Measurements from ENCODE around the gene ACOX2.

Gene ACOX2

GRCh38 chr3:58526515-58526957 lies 10.5 kb downstream of the ACOX2 start:
- Histone ChIP-seq H3K4me1 (ENCODE audit: control insufficient read depth, insufficient read depth, low read length, poor library complexity, severe bottlenecking) (no peaks in the 10 kb centered on the region), H3K4me3 (ENCODE audit: insufficient read depth, low read depth, low read length, poor library complexity, severe bottlenecking) (no peak overlapping the region), H3K9me3 (ENCODE audit: control insufficient read depth, low read length) (no peaks in the 10 kb centered on the region), H3K27ac (ENCODE audit: insufficient read depth, low read length, poor library complexity, severe bottlenecking) (no peak overlapping the region), H3K27me3 (replicated peaks; ENCODE audit: control insufficient read depth, insufficient read depth, low read length, poor library complexity, severe bottlenecking) (no peaks in the 10 kb centered on the region), H3K36me3 (ENCODE audit: control insufficient read depth, insufficient read depth, low read length) (no peaks in the 10 kb centered on the region)
- no peak for DNase-seq

GRCh38 chr3:58524326-58524888 lies 12.6 kb downstream of the ACOX2 start:
- no peaks in the 10 kb centered on the region for H3K36me3 ChIP-seq (ENCODE audit: control insufficient read depth, insufficient read depth, low read length)
- DNase-seq = no peak
- H3K27me3 ChIP-seq (replicated peaks; ENCODE audit: control insufficient read depth, insufficient read depth, low read length, poor library complexity, severe bottlenecking) = no peaks in the 10 kb centered on the region
- H3K9me3 ChIP-seq (ENCODE audit: control insufficient read depth, low read length) = no peaks in the 10 kb centered on the region
- no peak overlapping the region for H3K4me3 ChIP-seq (ENCODE audit: insufficient read depth, low read depth, low read length, poor library complexity, severe bottlenecking)
- H3K27ac ChIP-seq (ENCODE audit: insufficient read depth, low read length, poor library complexity, severe bottlenecking) = no peak overlapping the region
- H3K4me1 ChIP-seq (ENCODE audit: control insufficient read depth, insufficient read depth, low read length, poor library complexity, severe bottlenecking) = no peaks in the 10 kb centered on the region

GRCh38 chr3:58522759-58523425 lies 14.1 kb downstream of the ACOX2 start:
- Histone ChIP-seq H3K36me3 (ENCODE audit: control insufficient read depth, insufficient read depth, low read length) (no peaks in the 10 kb centered on the region), H3K27ac (ENCODE audit: insufficient read depth, low read length, poor library complexity, severe bottlenecking) (no peak overlapping the region), H3K9me3 (ENCODE audit: control insufficient read depth, low read length) (no peaks in the 10 kb centered on the region), H3K4me3 (ENCODE audit: insufficient read depth, low read depth, low read length, poor library complexity, severe bottlenecking) (no peak overlapping the region), H3K27me3 (replicated peaks; ENCODE audit: control insufficient read depth, insufficient read depth, low read length, poor library complexity, severe bottlenecking) (no peaks in the 10 kb centered on the region), H3K4me1 (ENCODE audit: control insufficient read depth, insufficient read depth, low read length, poor library complexity, severe bottlenecking) (no peaks in the 10 kb centered on the region)
- DNase-seq = no peak

GRCh38 chr3:58521917-58522631 lies 14.9 kb downstream of the ACOX2 start:
- Histone ChIP-seq H3K4me1 (ENCODE audit: control insufficient read depth, insufficient read depth, low read length, poor library complexity, severe bottlenecking) (no peaks in the 10 kb centered on the region), H3K27ac (ENCODE audit: insufficient read depth, low read length, poor library complexity, severe bottlenecking) (no peak overlapping the region), H3K9me3 (ENCODE audit: control insufficient read depth, low read length) (no peaks in the 10 kb centered on the region), H3K36me3 (ENCODE audit: control insufficient read depth, insufficient read depth, low read length) (no peaks in the 10 kb centered on the region), H3K4me3 (ENCODE audit: insufficient read depth, low read depth, low read length, poor library complexity, severe bottlenecking) (no peak overlapping the region), H3K27me3 (replicated peaks; ENCODE audit: control insufficient read depth, insufficient read depth, low read length, poor library complexity, severe bottlenecking) (no peaks in the 10 kb centered on the region)
- no peak for DNase-seq

- Histone ChIP-seq H3K4me3 (ENCODE audit: insufficient read depth, low read depth, low read length, poor library complexity, severe bottlenecking) (no peak overlapping the region), H3K27me3 (replicated peaks; ENCODE audit: control insufficient read depth, insufficient read depth, low read length, poor library complexity, severe bottlenecking) (no peaks in the 10 kb centered on the region), H3K4me1 (ENCODE audit: control insufficient read depth, insufficient read depth, low read length, poor library complexity, severe bottlenecking) (no peaks in the 10 kb centered on the region), H3K9me3 (ENCODE audit: control insufficient read depth, low read length) (no peaks in the 10 kb centered on the region), H3K27ac (ENCODE audit: insufficient read depth, low read length, poor library complexity, severe bottlenecking) (no peak overlapping the region), H3K36me3 (ENCODE audit: control insufficient read depth, insufficient read depth, low read length) (no peaks in the 10 kb centered on the region)
- no peak for DNase-seq
These were observed 15.7 kb downstream of the ACOX2 start for GRCh38 chr3:58521336-58521670.

- Histone ChIP-seq H3K27ac (ENCODE audit: insufficient read depth, low read length, poor library complexity, severe bottlenecking) (no peak overlapping the region), H3K4me3 (ENCODE audit: insufficient read depth, low read depth, low read length, poor library complexity, severe bottlenecking) (no peak overlapping the region), H3K9me3 (ENCODE audit: control insufficient read depth, low read length) (no peaks in the 10 kb centered on the region), H3K4me1 (ENCODE audit: control insufficient read depth, insufficient read depth, low read length, poor library complexity, severe bottlenecking) (no peaks in the 10 kb centered on the region), H3K36me3 (ENCODE audit: control insufficient read depth, insufficient read depth, low read length) (no peaks in the 10 kb centered on the region), H3K27me3 (replicated peaks; ENCODE audit: control insufficient read depth, insufficient read depth, low read length, poor library complexity, severe bottlenecking) (no peaks in the 10 kb centered on the region)
- no peak for DNase-seq
These were observed 16.3 kb downstream of the ACOX2 start for GRCh38 chr3:58520403-58521335.

- no peak for DNase-seq
- H3K4me3 ChIP-seq (ENCODE audit: insufficient read depth, low read depth, low read length, poor library complexity, severe bottlenecking) = no peak overlapping the region
- no peaks in the 10 kb centered on the region for H3K4me1 ChIP-seq (ENCODE audit: control insufficient read depth, insufficient read depth, low read length, poor library complexity, severe bottlenecking)
- no peak overlapping the region for H3K27ac ChIP-seq (ENCODE audit: insufficient read depth, low read length, poor library complexity, severe bottlenecking)
- H3K27me3 ChIP-seq (replicated peaks; ENCODE audit: control insufficient read depth, insufficient read depth, low read length, poor library complexity, severe bottlenecking) = no peaks in the 10 kb centered on the region
- H3K9me3 ChIP-seq (ENCODE audit: control insufficient read depth, low read length) = no peaks in the 10 kb centered on the region
- H3K36me3 ChIP-seq (ENCODE audit: control insufficient read depth, insufficient read depth, low read length) = no peaks in the 10 kb centered on the region
These were observed 17.2 kb downstream of the ACOX2 start for GRCh38 chr3:58519668-58520402.

- Histone ChIP-seq H3K9me3 (ENCODE audit: control insufficient read depth, low read length) (no peaks in the 10 kb centered on the region), H3K27me3 (replicated peaks; ENCODE audit: control insufficient read depth, insufficient read depth, low read length, poor library complexity, severe bottlenecking) (no peaks in the 10 kb centered on the region), H3K27ac (ENCODE audit: insufficient read depth, low read length, poor library complexity, severe bottlenecking) (no peak overlapping the region), H3K36me3 (ENCODE audit: control insufficient read depth, insufficient read depth, low read length) (no peaks in the 10 kb centered on the region), H3K4me3 (ENCODE audit: insufficient read depth, low read depth, low read length, poor library complexity, severe bottlenecking) (no peak overlapping the region), H3K4me1 (ENCODE audit: control insufficient read depth, insufficient read depth, low read length, poor library complexity, severe bottlenecking) (no peaks in the 10 kb centered on the region)
- no peak for DNase-seq
These were observed 18.6 kb downstream of the ACOX2 start for GRCh38 chr3:58518291-58518789.

GRCh38 chr3:58514405-58514804 lies 22.6 kb downstream of the ACOX2 start:
- H3K27ac ChIP-seq (ENCODE audit: insufficient read depth, low read length, poor library complexity, severe bottlenecking) = no peak overlapping the region
- DNase-seq = no peak
- no peaks in the 10 kb centered on the region for H3K9me3 ChIP-seq (ENCODE audit: control insufficient read depth, low read length)
- no peaks in the 10 kb centered on the region for H3K27me3 ChIP-seq (replicated peaks; ENCODE audit: control insufficient read depth, insufficient read depth, low read length, poor library complexity, severe bottlenecking)
- no peaks in the 10 kb centered on the region for H3K4me1 ChIP-seq (ENCODE audit: control insufficient read depth, insufficient read depth, low read length, poor library complexity, severe bottlenecking)
- H3K4me3 ChIP-seq (ENCODE audit: insufficient read depth, low read depth, low read length, poor library complexity, severe bottlenecking) = no peak overlapping the region
- no peaks in the 10 kb centered on the region for H3K36me3 ChIP-seq (ENCODE audit: control insufficient read depth, insufficient read depth, low read length)

All from effector memory CD4-positive, alpha-beta T cell (primary cell).